ENCODE results near the gene EBF3.
A peak's percentile ranks its signal among the peaks of the same experiment; 100 is the strongest.

EBF3 gene

DNA sequence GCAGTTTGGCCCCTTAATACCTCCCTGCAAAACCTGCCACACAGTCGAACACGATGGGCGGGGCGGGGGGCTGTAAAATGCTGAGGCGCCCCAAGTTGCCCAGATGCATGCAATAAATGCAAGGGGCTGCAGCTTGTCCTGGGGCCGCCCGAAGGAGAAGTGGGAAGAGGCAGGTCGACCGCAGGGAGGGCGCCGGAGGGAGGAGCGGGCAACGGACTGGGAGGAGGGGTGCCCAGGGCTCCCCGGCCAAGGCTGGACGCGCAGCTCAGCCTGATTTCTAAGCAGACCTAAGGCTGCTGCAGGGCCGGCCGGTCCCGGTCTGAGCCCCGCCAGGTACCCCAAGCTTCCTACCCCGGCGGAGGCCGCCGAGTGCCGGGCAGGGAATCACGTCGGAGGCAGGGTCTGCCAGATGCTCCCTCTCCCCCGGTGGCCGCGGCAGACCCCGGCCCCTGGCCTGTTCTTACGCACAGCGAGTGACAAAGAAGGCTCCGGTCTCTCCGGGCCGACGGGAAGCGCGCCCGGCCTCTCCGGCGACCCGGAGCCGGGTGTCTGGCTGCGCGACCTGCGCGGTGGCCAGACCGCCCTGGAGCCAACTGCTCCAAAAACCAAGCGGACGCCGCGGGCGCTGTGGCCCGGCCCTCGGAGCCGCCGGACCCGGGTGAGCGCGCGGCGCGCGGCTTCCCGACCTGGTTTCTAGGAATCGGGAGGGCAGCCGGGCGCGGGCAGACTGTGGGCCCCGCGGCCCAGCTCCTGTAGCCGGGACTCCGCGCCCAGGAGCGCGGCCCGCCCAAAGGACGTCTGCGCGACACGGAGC lies 744 bp upstream of the EBF3 start:
- Histone ChIP-seq H3K27me3 (ENCODE audit: control insufficient read depth in 3 of 3, insufficient read depth in 3 of 3, low read depth in 1 of 3, low read length in 3 of 3) (peaks cover 61 to 95% (median 89%) of the 10 kb centered on the region in 3 experiments), H3K23ac (ENCODE audit: low read depth, low read length, poor library complexity) (peak overlapping the region; percentile 73), H3K79me1 (ENCODE audit: low read depth, low read length) (no peaks in the 10 kb centered on the region), H3K4me3 (ENCODE audit: low read length in 2 of 2) (no peak overlapping the region), H4K91ac (ENCODE audit: low read depth, low read length, poor library complexity) (no peak overlapping the region), H3K27ac (replicated peaks; ENCODE audit: low read length) (no peak overlapping the region), H3K18ac (ENCODE audit: low read length) (peak overlapping the region; percentile 87), H3K4me2 (ENCODE audit: insufficient read depth, low read length, poor library complexity, severe bottlenecking) (peak overlapping the region; percentile 80), H2BK5ac (ENCODE audit: low read length) (no peak overlapping the region), H2AK5ac (ENCODE audit: low read depth, low read length) (peak overlapping the region; percentile 56), H3K4me1 (ENCODE audit: control insufficient read depth in 2 of 2, insufficient read depth in 1 of 2, low read depth in 1 of 2, low read length in 2 of 2) (peaks cover 6 to 19% of the 10 kb centered on the region in 2 donors), H2BK15ac (ENCODE audit: low read length) (peak overlapping the region; percentile 89), H2BK120ac (ENCODE audit: low read depth, low read length) (peak overlapping the region; percentile 94), H3K9me3 (replicated peaks in 1 of 2; ENCODE audit: control insufficient read depth in 2 of 2, insufficient read depth in 1 of 2, low read depth in 1 of 2, low read length in 2 of 2) (no peaks in the 10 kb centered on the region), H3K9ac (ENCODE audit: low read depth, low read length, poor library complexity) (peak overlapping the region; percentile 77), H3K14ac (ENCODE audit: low read length) (no peak overlapping the region), H3K4ac (ENCODE audit: low read length) (no peak overlapping the region), H2BK12ac (ENCODE audit: low read length) (peak overlapping the region; percentile 22), H4K8ac (ENCODE audit: low read depth, low read length) (no peak overlapping the region), H3K36me3 (replicated peaks in 1 of 2; ENCODE audit: control insufficient read depth in 2 of 2, insufficient read depth in 2 of 2, low read length in 2 of 2) (no peaks in the 10 kb centered on the region), H2AFZ (ENCODE audit: low read length) (peak overlapping the region; percentile 68)
- no CpG with 5 or more reads among the region's 82 CpGs for WGBS, 2 donors (ENCODE audit: extremely low coverage in 2 of 2, insufficient read length in 2 of 2, insufficient replicate concordance in 1 of 2)
- peak; percentile 40 for DNase-seq (ENCODE audit: low spot score)

GRCh38 chr10:129962872-129963640 lies 1.0 kb downstream of the EBF3 start:
- no CpG with 5 or more reads among the region's 79 CpGs for WGBS, 2 donors (ENCODE audit: extremely low coverage in 2 of 2, insufficient read length in 2 of 2, insufficient replicate concordance in 1 of 2)
- Histone ChIP-seq H2BK15ac (ENCODE audit: low read length) (no peak overlapping the region), H2BK5ac (ENCODE audit: low read length) (no peak overlapping the region), H4K8ac (ENCODE audit: low read depth, low read length) (no peak overlapping the region), H2AK5ac (ENCODE audit: low read depth, low read length) (no peak overlapping the region), H3K4me2 (ENCODE audit: insufficient read depth, low read length, poor library complexity, severe bottlenecking) (peak overlapping the region; percentile 93), H3K23ac (ENCODE audit: low read depth, low read length, poor library complexity) (no peak overlapping the region), H2BK120ac (ENCODE audit: low read depth, low read length) (no peak overlapping the region), H3K4me1 (ENCODE audit: control insufficient read depth in 2 of 2, insufficient read depth in 1 of 2, low read depth in 1 of 2, low read length in 2 of 2) (peaks cover 7 to 13% of the 10 kb centered on the region in 2 donors), H3K9me3 (replicated peaks in 1 of 2; ENCODE audit: control insufficient read depth in 2 of 2, insufficient read depth in 1 of 2, low read depth in 1 of 2, low read length in 2 of 2) (no peaks in the 10 kb centered on the region), H3K27me3 (ENCODE audit: control insufficient read depth in 3 of 3, insufficient read depth in 3 of 3, low read depth in 1 of 3, low read length in 3 of 3) (peaks cover 46 to 95% (median 89%) of the 10 kb centered on the region in 3 experiments), H2AFZ (ENCODE audit: low read length) (peak overlapping the region; percentile 98), H3K27ac (replicated peaks; ENCODE audit: low read length) (no peak overlapping the region), H3K79me1 (ENCODE audit: low read depth, low read length) (no peaks in the 10 kb centered on the region), H3K9ac (ENCODE audit: low read depth, low read length, poor library complexity) (peak overlapping the region; percentile 64), H3K36me3 (replicated peaks in 1 of 2; ENCODE audit: control insufficient read depth in 2 of 2, insufficient read depth in 2 of 2, low read length in 2 of 2) (no peaks in the 10 kb centered on the region), H4K91ac (ENCODE audit: low read depth, low read length, poor library complexity) (no peak overlapping the region), H3K18ac (ENCODE audit: low read length) (peak overlapping the region; percentile 89), H3K4me3 (ENCODE audit: low read length in 2 of 2) (peak overlapping the region; percentile 44 to 80), H3K4ac (ENCODE audit: low read length) (no peak overlapping the region), H3K14ac (ENCODE audit: low read length) (no peak overlapping the region), H2BK12ac (ENCODE audit: low read length) (no peak overlapping the region)
- DNase-seq (ENCODE audit: low spot score) = peak; percentile 57

DNA sequence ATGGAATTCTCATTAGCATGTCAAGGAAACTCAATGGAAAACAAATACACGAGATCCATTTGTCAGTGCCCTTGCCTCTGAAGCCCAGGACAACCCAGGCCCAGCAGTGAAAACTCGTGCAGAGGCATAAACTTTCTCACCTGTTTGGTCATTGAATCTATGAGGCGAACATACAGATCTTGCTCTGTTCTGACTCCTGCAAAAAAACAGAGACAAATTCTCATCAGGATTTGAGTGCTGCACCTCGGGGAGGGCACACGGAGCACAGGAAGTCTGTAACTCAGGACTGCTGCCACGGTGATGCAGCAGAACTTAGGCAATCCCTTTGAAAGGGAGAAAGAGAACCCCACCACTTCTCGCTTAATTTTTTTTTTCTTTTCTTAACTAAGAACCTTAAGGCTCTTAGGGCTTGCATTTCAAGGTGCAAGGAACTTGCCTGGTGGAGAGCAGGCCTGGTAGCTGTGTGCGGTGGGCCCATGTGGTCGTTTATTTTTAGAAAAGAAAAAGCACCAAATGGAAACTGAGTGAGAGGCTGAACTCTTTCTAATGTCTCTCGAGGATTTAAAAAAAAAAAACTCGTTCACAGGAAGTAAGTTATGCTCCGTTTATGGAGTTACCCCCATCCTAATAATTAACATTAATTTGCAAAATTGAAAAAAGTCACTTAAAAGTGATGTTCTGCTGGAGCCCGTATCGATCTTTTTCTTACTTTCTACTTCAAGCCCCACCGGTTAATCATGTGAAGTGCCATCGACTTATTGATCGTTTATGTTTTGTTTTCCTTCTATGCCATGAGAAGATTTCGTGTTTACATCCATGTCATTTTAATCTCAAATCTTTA lies 1.8 kb downstream of the EBF3 start:
- Histone ChIP-seq H3K4me2 (ENCODE audit: insufficient read depth, low read length, poor library complexity, severe bottlenecking) (peak overlapping the region; percentile 93), H3K79me1 (ENCODE audit: low read depth, low read length) (no peaks in the 10 kb centered on the region), H3K4me3 (ENCODE audit: low read length in 2 of 2) (peak overlapping the region in 1 of 2 donors; percentile 35), H3K36me3 (replicated peaks in 1 of 2; ENCODE audit: control insufficient read depth in 2 of 2, insufficient read depth in 2 of 2, low read length in 2 of 2) (no peaks in the 10 kb centered on the region), H3K23ac (ENCODE audit: low read depth, low read length, poor library complexity) (no peak overlapping the region), H2BK12ac (ENCODE audit: low read length) (no peak overlapping the region), H3K4ac (ENCODE audit: low read length) (no peak overlapping the region), H2AK5ac (ENCODE audit: low read depth, low read length) (no peak overlapping the region), H2BK120ac (ENCODE audit: low read depth, low read length) (no peak overlapping the region), H3K18ac (ENCODE audit: low read length) (no peak overlapping the region), H2AFZ (ENCODE audit: low read length) (peak overlapping the region; percentile 98), H3K9me3 (replicated peaks in 1 of 2; ENCODE audit: control insufficient read depth in 2 of 2, insufficient read depth in 1 of 2, low read depth in 1 of 2, low read length in 2 of 2) (no peaks in the 10 kb centered on the region), H2BK15ac (ENCODE audit: low read length) (no peak overlapping the region), H3K27me3 (ENCODE audit: control insufficient read depth in 3 of 3, insufficient read depth in 3 of 3, low read depth in 1 of 3, low read length in 3 of 3) (peaks cover 38 to 95% (median 85%) of the 10 kb centered on the region in 3 experiments), H3K9ac (ENCODE audit: low read depth, low read length, poor library complexity) (no peak overlapping the region), H2BK5ac (ENCODE audit: low read length) (no peak overlapping the region), H3K27ac (replicated peaks; ENCODE audit: low read length) (no peak overlapping the region), H4K91ac (ENCODE audit: low read depth, low read length, poor library complexity) (no peak overlapping the region), H4K8ac (ENCODE audit: low read depth, low read length) (no peak overlapping the region), H3K4me1 (ENCODE audit: control insufficient read depth in 2 of 2, insufficient read depth in 1 of 2, low read depth in 1 of 2, low read length in 2 of 2) (peaks cover 5 to 10% of the 10 kb centered on the region in 2 donors), H3K14ac (ENCODE audit: low read length) (no peak overlapping the region)
- WGBS, 2 donors (ENCODE audit: extremely low coverage in 2 of 2, insufficient read length in 2 of 2, insufficient replicate concordance in 1 of 2) = no CpG with 5 or more reads among the region's 18 CpGs
- DNase-seq (ENCODE audit: low spot score) = peak; percentile 26

Data from neuronal stem cell (in vitro differentiated cells).